Neural progenitor cell (in vitro differentiated cells): Measurements from ENCODE around the gene NSRP1. TPM values are rescaled to one million over a fixed set of nuclear protein-coding genes. Genes with fewer than 3 reads are reported as not detected.

Source experiments
- DNase-seq: peaks from one replicate; pipeline ENCODE4 v3.0.0-alpha.2; 2016; ENCODE audit warnings: low spot score
- H2AFZ ChIP-seq: fragments of 200-600 bp; sonication (generic); replicated peaks from 2 replicates; pipeline ENCODE4 v1.6.1; 2016; ENCODE audit warnings: antibody characterized with exemption
- H3F3A ChIP-seq: fragments of 200-600 bp; sonication (generic); 2 replicates; pipeline ENCODE4 v1.6.1; 2016; ENCODE audit warnings: antibody characterized with exemption, low read depth
- H3K27ac ChIP-seq: fragments of 200-600 bp; sonication (generic); 2 replicates; pipeline ENCODE4 v1.5.1; 2016; ENCODE audit warnings: mild to moderate bottlenecking
- H3K27me3 ChIP-seq: fragments of 200-600 bp; sonication (generic); 2 replicates; pipeline ENCODE4 v1.6.1; 2016; ENCODE audit warnings: mild to moderate bottlenecking, moderate library complexity
- H3K36me3 ChIP-seq: fragments of 200-600 bp; sonication (generic); 2 replicates; pipeline ENCODE4 v1.5.1; 2016
- H3K4me1 ChIP-seq: fragments of 200-600 bp; sonication (generic); 2 replicates; pipeline ENCODE4 v1.6.1; 2016; ENCODE audit warnings: mixed run types
- H3K4me2 ChIP-seq: fragments of 200-600 bp; sonication (generic); 2 replicates; pipeline ENCODE4 v1.6.1; 2016
- H3K4me3 ChIP-seq: fragments of 200-600 bp; sonication (generic); 2 replicates; pipeline ENCODE4 v1.5.1; 2016
- H3K79me2 ChIP-seq: fragments of 200-600 bp; sonication (generic); 2 replicates; pipeline ENCODE4 v1.6.1; 2016; ENCODE audit warnings: low read depth
- H3K9ac ChIP-seq: fragments of 200-600 bp; sonication (generic); 2 replicates; pipeline ENCODE4 v1.6.1; 2016
- H3K9me3 ChIP-seq: fragments of 200-600 bp; sonication (generic); 2 replicates; pipeline ENCODE4 v1.5.1; 2016; ENCODE audit warnings: low read depth
- H4K20me1 ChIP-seq: fragments of 200-600 bp; sonication (generic); 2 replicates; pipeline ENCODE4 v1.6.1; 2016; ENCODE audit warnings: low read depth
- H3K27ac Mint-ChIP-seq: 3 replicates; pipeline ENCODE4 v1.8.0; 2021; ENCODE audit warnings: mixed read lengths
- H3K27me3 Mint-ChIP-seq: 2 replicates; pipeline ENCODE4 v1.8.0; 2022; ENCODE audit warnings: low read depth, mild to moderate bottlenecking, inconsistent platforms, moderate library complexity, mixed read lengths; ENCODE audit not compliant: insufficient read depth
- H3K36me3 Mint-ChIP-seq: 3 replicates; pipeline ENCODE4 v1.8.0; 2021; ENCODE audit warnings: mixed read lengths
- H3K4me1 Mint-ChIP-seq: 3 replicates; pipeline ENCODE4 v1.8.0; 2021; ENCODE audit warnings: mixed read lengths
- H3K4me3 Mint-ChIP-seq: 3 replicates; pipeline ENCODE4 v1.8.0; 2021; ENCODE audit warnings: mild to moderate bottlenecking, moderate library complexity, mixed read lengths
- H3K9me3 Mint-ChIP-seq: 3 replicates; pipeline ENCODE4 v1.8.0; 2020; ENCODE audit warnings: mixed read lengths
- EZH2 ChIP-seq: fragments of 200-600 bp; sonication (generic); IDR thresholded peaks from 2 replicates; pipeline ENCODE4 v1.6.1; 2017; ENCODE audit warnings: antibody characterized with exemption, mild to moderate bottlenecking, moderate library complexity
- EZH2phosphoT487 ChIP-seq: fragments of 200-600 bp; sonication (generic); IDR thresholded peaks from 2 replicates; pipeline ENCODE4 v1.6.1; 2017; ENCODE audit warnings: antibody characterized with exemption
- total RNA-seq: library from RNA; depleted of rRNA; stranded (reverse); fragments of >200 nt; gene quantifications from 2 replicates; pipeline ENCODE4 v1.2.3, GENCODE V29; 2015; ENCODE audit warnings: low replicate concordance
- TF ChIP-seq, protein P1 (sequence below): fragments of 200-600 bp; sonication (generic); IDR thresholded peaks from 2 replicates; pipeline ENCODE4 v1.5.1; 2017; ENCODE audit warnings: antibody characterized with exemption, mild to moderate bottlenecking

NSRP1 gene
- total RNA-seq, 1 donor from 2014 or later = 14.8 TPM

- no peak overlapping the region for H3K4me3 ChIP-seq
These were observed 96.1 kb downstream of the NSRP1 start for GRCh38 chr17:30212750-30213149.

GRCh38 chr17:30217054-30217453 lies 100.4 kb downstream of the NSRP1 start:
- Histone ChIP-seq H3K4me2 (no peak overlapping the region), H3K79me2 (no peaks in the 10 kb centered on the region), H3K36me3 (no peaks in the 10 kb centered on the region), H4K20me1 (no peaks in the 10 kb centered on the region), H3K27me3 (no peaks in the 10 kb centered on the region), H3K4me1 (peaks cover 13% of the 10 kb centered on the region), H2AFZ (no peak overlapping the region), H3K27ac (no peak overlapping the region), H3K9me3 (no peaks in the 10 kb centered on the region), H3K9ac (no peak overlapping the region), H3F3A (peaks cover 1% of the 10 kb centered on the region), H3K4me3 (no peak overlapping the region)
- Mint-ChIP-seq H3K9me3 (peaks cover 4% of the 10 kb centered on the region), H3K4me3 (no peak overlapping the region), H3K4me1 (peaks cover 15% of the 10 kb centered on the region), H3K27ac (no peak overlapping the region), H3K27me3 (peaks cover 32% of the 10 kb centered on the region), H3K36me3 (no peaks in the 10 kb centered on the region)
- no peak for DNase-seq
- TF ChIP-seq EZH2phosphoT487 = no peak
- TF ChIP-seq, protein P1, sequence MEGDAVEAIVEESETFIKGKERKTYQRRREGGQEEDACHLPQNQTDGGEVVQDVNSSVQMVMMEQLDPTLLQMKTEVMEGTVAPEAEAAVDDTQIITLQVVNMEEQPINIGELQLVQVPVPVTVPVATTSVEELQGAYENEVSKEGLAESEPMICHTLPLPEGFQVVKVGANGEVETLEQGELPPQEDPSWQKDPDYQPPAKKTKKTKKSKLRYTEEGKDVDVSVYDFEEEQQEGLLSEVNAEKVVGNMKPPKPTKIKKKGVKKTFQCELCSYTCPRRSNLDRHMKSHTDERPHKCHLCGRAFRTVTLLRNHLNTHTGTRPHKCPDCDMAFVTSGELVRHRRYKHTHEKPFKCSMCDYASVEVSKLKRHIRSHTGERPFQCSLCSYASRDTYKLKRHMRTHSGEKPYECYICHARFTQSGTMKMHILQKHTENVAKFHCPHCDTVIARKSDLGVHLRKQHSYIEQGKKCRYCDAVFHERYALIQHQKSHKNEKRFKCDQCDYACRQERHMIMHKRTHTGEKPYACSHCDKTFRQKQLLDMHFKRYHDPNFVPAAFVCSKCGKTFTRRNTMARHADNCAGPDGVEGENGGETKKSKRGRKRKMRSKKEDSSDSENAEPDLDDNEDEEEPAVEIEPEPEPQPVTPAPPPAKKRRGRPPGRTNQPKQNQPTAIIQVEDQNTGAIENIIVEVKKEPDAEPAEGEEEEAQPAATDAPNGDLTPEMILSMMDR = no peak

More at GRCh38 chr17:30212750-30213149, 96.1 kb downstream of the NSRP1 start:
- H3K36me3 Mint-ChIP-seq = no peaks in the 10 kb centered on the region
- no peaks in the 10 kb centered on the region for H3K4me1 ChIP-seq
- H3F3A ChIP-seq = no peaks in the 10 kb centered on the region
- no peaks in the 10 kb centered on the region for H3K79me2 ChIP-seq
- TF ChIP-seq EZH2phosphoT487 (no peak), EZH2 (no peak)
- TF ChIP-seq, protein P1 = no peak
- no peaks in the 10 kb centered on the region for H3K36me3 ChIP-seq
- H3K9me3 ChIP-seq = no peaks in the 10 kb centered on the region
- H2AFZ ChIP-seq = no peak overlapping the region
- no peak overlapping the region for H3K27ac ChIP-seq
- H3K4me1 Mint-ChIP-seq = peaks cover 8% of the 10 kb centered on the region
- no peak overlapping the region for H3K4me2 ChIP-seq
- H3K27me3 Mint-ChIP-seq = peaks cover 13% of the 10 kb centered on the region
- H3K27me3 ChIP-seq = no peaks in the 10 kb centered on the region
- H3K9ac ChIP-seq = no peak overlapping the region
- peaks cover 4% of the 10 kb centered on the region for H3K9me3 Mint-ChIP-seq
- no peak overlapping the region for H3K27ac Mint-ChIP-seq
- no peaks in the 10 kb centered on the region for H4K20me1 ChIP-seq
- no peak overlapping the region for H3K4me3 Mint-ChIP-seq
- no peak for DNase-seq

GRCh38 chr17:30217746-30218245 lies 101.2 kb downstream of the NSRP1 start:
- Mint-ChIP-seq H3K4me1 (peaks cover 22% of the 10 kb centered on the region), H3K9me3 (peaks cover 4% of the 10 kb centered on the region), H3K27ac (no peak overlapping the region), H3K27me3 (peaks cover 30% of the 10 kb centered on the region), H3K36me3 (no peaks in the 10 kb centered on the region), H3K4me3 (no peak overlapping the region)
- Histone ChIP-seq H3F3A (peaks cover 8% of the 10 kb centered on the region), H3K4me2 (no peak overlapping the region), H3K27me3 (no peaks in the 10 kb centered on the region), H4K20me1 (no peaks in the 10 kb centered on the region), H3K79me2 (no peaks in the 10 kb centered on the region), H3K9ac (no peak overlapping the region), H3K4me1 (peaks cover 20% of the 10 kb centered on the region), H3K27ac (no peak overlapping the region), H3K36me3 (no peaks in the 10 kb centered on the region), H3K4me3 (no peak overlapping the region), H3K9me3 (no peaks in the 10 kb centered on the region), H2AFZ (no peak overlapping the region)
- no peak for DNase-seq
- TF ChIP-seq, protein P1 = no peak
- TF ChIP-seq EZH2 (no peak), EZH2phosphoT487 (no peak)
